HepG2 (cell line): ENCODE results near the gene SPAG8. TPM values are rescaled to one million over a fixed set of nuclear protein-coding genes. Genes with fewer than 3 reads are reported as not detected.

Source experiments
- ARNT ChIP-seq: fragments of 450-650 bp; IDR thresholded peaks from 2 replicates; pipeline ENCODE4 v1.6.1; 2017
- ATF5 ChIP-seq: sonication (generic); formaldehyde crosslinking; IDR thresholded peaks from 2 replicates; pipeline ENCODE4 v1.4.0; 2020; ENCODE audit warnings: mild to moderate bottlenecking, low read depth, missing genetic modification reagents
- BRD4 ChIP-seq: sonication (generic); formaldehyde crosslinking; IDR thresholded peaks from 2 replicates; pipeline ENCODE4 v1.4.0; 2020; ENCODE audit warnings: missing genetic modification reagents
- ETV6 ChIP-seq: sonication (generic); formaldehyde crosslinking; conservative IDR thresholded peaks from 2 replicates; pipeline ENCODE4 v1.4.0; 2020; ENCODE audit warnings: missing genetic modification reagents
- GPN1 ChIP-seq: sonication (generic); formaldehyde crosslinking; IDR thresholded peaks from 2 replicates; pipeline ENCODE4 v1.5.1; 2020; ENCODE audit warnings: missing genetic modification reagents, borderline replicate concordance
- MAZ ChIP-seq, 2 experiments: sonication (generic) in 1 of 2; formaldehyde crosslinking in 1 of 2; IDR thresholded peaks; 2 replicates each; pipeline versions ENCODE4 v1.5.0 to v1.6.1; 2012 to 2020; ENCODE audit warnings: low read depth in 2 of 2, mild to moderate bottlenecking in 2 of 2, borderline replicate concordance in 1 of 2, improper control_type of control experiment in 1 of 2, low read length in 1 of 2, missing genetic modification reagents in 1 of 2, moderate library complexity in 1 of 2
- MZF1 ChIP-seq: sonication (generic); formaldehyde crosslinking; IDR thresholded peaks from 2 replicates; pipeline ENCODE4 v1.8.1; 2023; ENCODE audit warnings: mild to moderate bottlenecking, missing genetic modification reagents, borderline replicate concordance
- SRSF4 ChIP-seq: fragments of 200-400 bp; formaldehyde crosslinking; IDR thresholded peaks from one replicate; pipeline ENCODE4 v1.6.1; 2018; ENCODE audit warnings: mild to moderate bottlenecking, low read depth, low read length, moderate library complexity; ENCODE audit not compliant: poor library complexity, severe bottlenecking
- TFE3 ChIP-seq: IDR thresholded peaks from 2 replicates; pipeline ENCODE4 v1.6.1; 2016
- ZBTB1 ChIP-seq: sonication (generic); formaldehyde crosslinking; IDR thresholded peaks from 2 replicates; pipeline ENCODE4 v1.4.0; 2020; ENCODE audit warnings: missing genetic modification reagents, borderline replicate concordance
- ZNF558 ChIP-seq: sonication (generic); formaldehyde crosslinking; IDR thresholded peaks from 2 replicates; pipeline ENCODE4 v1.9.0; 2022; ENCODE audit warnings: mild to moderate bottlenecking, missing genetic modification reagents, borderline replicate concordance
- ZNF644 ChIP-seq: IDR thresholded peaks from 2 replicates; pipeline ENCODE4 v1.6.1; 2016; ENCODE audit warnings: low read depth
- ZNF687 ChIP-seq: sonication (generic); formaldehyde crosslinking; IDR thresholded peaks from 2 replicates; pipeline ENCODE4 v1.5.1; 2020; ENCODE audit warnings: mild to moderate bottlenecking, missing genetic modification reagents, moderate library complexity
- ZNF720 ChIP-seq: sonication (generic); formaldehyde crosslinking; IDR thresholded peaks from 2 replicates; pipeline ENCODE4 v1.4.0; 2020; ENCODE audit warnings: missing genetic modification reagents
- ZNF737 ChIP-seq: sonication (generic); formaldehyde crosslinking; IDR thresholded peaks from 2 replicates; pipeline ENCODE4 v1.5.0; 2020; ENCODE audit warnings: missing genetic modification reagents, mild to moderate bottlenecking, borderline replicate concordance
- polyA plus RNA-seq, 8 experiments: library from polyadenylated mRNA; depleted of rRNA in 3 of 8; stranded (reverse) in 7 of 8; unstranded in 1 of 8; fragments of >200 nt; fragmentation: Illumina TruSeq in 4 of 8; extraction: Trizol in 4 of 8; gene quantifications; 2 replicates each; pipeline versions ENCODE4 v1.2.1 to v1.2.3, GENCODE V29; 2011 to 2016; ENCODE audit warnings: low read depth in 4 of 8, missing spikeins in 1 of 8, mixed read lengths in 1 of 8; ENCODE audit not compliant: insufficient read depth in 1 of 8
- total RNA-seq, 5 experiments: library from RNA; depleted of rRNA; stranded (reverse); fragments of >200 nt; fragmentation: Illumina TruSeq; extraction: Trizol; gene quantifications; 2 replicates each; pipeline ENCODE4 v1.2.3, GENCODE V29; 2016; ENCODE audit warnings: low read depth in 1 of 5
- TF ChIP-seq, protein P1 (sequence below): IDR thresholded peaks from 2 replicates; pipeline ENCODE4 v1.6.1; 2016
- TF ChIP-seq, protein P2 (sequence below): sonication (generic); formaldehyde crosslinking; IDR thresholded peaks from 2 replicates; pipeline ENCODE4 v1.4.0; 2020; ENCODE audit warnings: missing genetic modification reagents, borderline replicate concordance

Gene SPAG8
- total and polyA plus RNA-seq, 2 of the 13 experiments (the other 11 are each of a cell fraction or from before 2014, with no cell fraction given): 0.18 to 0.27 TPM

DNA sequence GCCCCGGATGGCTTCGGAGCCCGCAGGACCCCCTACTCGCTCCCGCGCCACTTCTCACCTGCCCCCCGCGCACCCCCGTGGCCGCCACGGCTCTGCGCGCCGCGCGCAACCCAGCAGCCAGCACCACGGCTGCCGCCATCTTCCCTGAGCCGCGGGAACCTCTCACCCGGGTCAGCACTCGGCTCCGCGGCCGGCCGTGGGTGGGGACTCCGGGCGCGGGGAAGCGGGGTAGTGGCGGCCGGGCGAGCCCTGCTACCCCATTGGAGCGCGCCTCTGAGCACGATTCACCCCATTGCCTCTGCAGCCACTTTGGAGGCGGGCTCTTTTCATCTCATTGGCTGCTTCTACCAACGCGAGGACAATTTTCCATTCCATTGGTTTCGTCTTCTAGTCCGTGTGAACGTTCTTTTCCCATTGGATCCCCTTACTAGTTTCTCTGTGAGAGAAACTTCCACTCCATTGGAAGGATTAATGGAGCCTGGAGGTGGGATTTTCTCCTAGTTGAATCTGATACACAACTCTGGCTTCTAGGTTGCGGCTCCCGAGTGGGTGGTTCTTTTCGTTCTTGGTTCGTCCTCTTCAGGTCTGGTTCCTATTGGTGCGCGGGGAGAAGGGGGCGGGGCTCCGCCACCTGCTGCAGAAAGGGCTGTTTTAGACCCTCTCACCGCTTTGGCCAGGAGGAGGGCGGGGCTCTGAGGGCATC, 2.9 kb upstream of the SPAG8 start, which contains the start of gene HINT2 (continued):
- TF ChIP-seq, protein P1, sequence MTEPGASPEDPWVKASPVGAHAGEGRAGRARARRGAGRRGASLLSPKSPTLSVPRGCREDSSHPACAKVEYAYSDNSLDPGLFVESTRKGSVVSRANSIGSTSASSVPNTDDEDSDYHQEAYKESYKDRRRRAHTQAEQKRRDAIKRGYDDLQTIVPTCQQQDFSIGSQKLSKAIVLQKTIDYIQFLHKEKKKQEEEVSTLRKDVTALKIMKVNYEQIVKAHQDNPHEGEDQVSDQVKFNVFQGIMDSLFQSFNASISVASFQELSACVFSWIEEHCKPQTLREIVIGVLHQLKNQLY (CRISPR knock-in tag): no peak
- TF ChIP-seq ZNF644 (CRISPR knock-in tag) (0 out of 2 replicates have a peak, but pooled peaks have one; percentile 8), ZNF737 (CRISPR knock-in tag) (no peak), ZNF720 (CRISPR knock-in tag) (no peak), SRSF4 (peak; percentile 82), ETV6 (CRISPR knock-in tag) (peak; percentile 73; the same call in 1 of the 2 replicates), TFE3 (CRISPR knock-in tag) (no peak), MZF1 (CRISPR knock-in tag) (no peak), ZNF558 (peak; percentile 10; the same call in 1 of the 2 replicates), ARNT (no peak), MAZ (IDR thresholded peaks at IDR 0.05; ENCODE audit: borderline replicate concordance, low read depth, low read length) (no peak), MAZ (CRISPR knock-in tag; IDR thresholded peaks at IDR 0.05; ENCODE audit: low read depth) (no peak), GPN1 (CRISPR knock-in tag) (no peak), ATF5 (CRISPR knock-in tag) (no peak), ZBTB1 (CRISPR knock-in tag) (no peak), BRD4 (peak; percentile 74; the same call in 1 of the 2 replicates), ZNF687 (peak; percentile 91)
- TF ChIP-seq, protein P2, sequence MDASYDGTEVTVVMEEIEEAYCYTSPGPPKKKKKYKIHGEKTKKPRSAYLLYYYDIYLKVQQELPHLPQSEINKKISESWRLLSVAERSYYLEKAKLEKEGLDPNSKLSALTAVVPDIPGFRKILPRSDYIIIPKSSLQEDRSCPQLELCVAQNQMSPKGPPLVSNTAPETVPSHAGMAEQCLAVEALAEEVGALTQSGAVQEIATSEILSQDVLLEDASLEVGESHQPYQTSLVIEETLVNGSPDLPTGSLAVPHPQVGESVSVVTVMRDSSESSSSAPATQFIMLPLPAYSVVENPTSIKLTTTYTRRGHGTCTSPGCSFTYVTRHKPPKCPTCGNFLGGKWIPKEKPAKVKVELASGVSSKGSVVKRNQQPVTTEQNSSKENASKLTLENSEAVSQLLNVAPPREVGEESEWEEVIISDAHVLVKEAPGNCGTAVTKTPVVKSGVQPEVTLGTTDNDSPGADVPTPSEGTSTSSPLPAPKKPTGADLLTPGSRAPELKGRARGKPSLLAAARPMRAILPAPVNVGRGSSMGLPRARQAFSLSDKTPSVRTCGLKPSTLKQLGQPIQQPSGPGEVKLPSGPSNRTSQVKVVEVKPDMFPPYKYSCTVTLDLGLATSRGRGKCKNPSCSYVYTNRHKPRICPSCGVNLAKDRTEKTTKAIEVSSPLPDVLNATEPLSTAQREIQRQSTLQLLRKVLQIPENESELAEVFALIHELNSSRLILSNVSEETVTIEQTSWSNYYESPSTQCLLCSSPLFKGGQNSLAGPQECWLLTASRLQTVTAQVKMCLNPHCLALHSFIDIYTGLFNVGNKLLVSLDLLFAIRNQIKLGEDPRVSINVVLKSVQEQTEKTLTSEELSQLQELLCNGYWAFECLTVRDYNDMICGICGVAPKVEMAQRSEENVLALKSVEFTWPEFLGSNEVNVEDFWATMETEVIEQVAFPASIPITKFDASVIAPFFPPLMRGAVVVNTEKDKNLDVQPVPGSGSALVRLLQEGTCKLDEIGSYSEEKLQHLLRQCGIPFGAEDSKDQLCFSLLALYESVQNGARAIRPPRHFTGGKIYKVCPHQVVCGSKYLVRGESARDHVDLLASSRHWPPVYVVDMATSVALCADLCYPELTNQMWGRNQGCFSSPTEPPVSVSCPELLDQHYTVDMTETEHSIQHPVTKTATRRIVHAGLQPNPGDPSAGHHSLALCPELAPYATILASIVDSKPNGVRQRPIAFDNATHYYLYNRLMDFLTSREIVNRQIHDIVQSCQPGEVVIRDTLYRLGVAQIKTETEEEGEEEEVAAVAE (CRISPR knock-in tag): no peak
